Muscle of back (tissue), 13 donors: ENCODE data around the gene PTPN22. TPM values are rescaled to one million over a fixed set of nuclear protein-coding genes. Genes with fewer than 3 reads are reported as not detected.
A peak's percentile ranks its signal among the peaks of the same experiment; 100 is the strongest.

Experiments
- DNase-seq, 3 donors: peaks; one replicate each; pipeline versions ENCODE4 v3.0.0 to v3.0.0-alpha.2; 2013
- long read RNA-seq, 9 donors: transcript quantifications; one replicate each; lab custom pipeline, GENCODE V29; 2026
- polyA plus RNA-seq, 10 donors: library from polyadenylated mRNA; unstranded; fragments of 120-200 nt; gene quantifications; one replicate each; pipeline ENCODE4 v1.2.1, GENCODE V29; 2013; ENCODE audit not compliant: insufficient read length in 10 of 10

PTPN22 gene
- 1 to 10 TPM in 1 of 10 donors, under 1 TPM in 9; 0.13 to 1.7 (median 0.33) TPM for polyA plus RNA-seq
- long read RNA-seq, donor 1, partial matches to known transcripts = 5 of 5 reads
- long read RNA-seq, donor 1, other reads (novel, unspliced or antisense) = 0 of 5 reads
- long read RNA-seq, donor 2 = 0 reads
- long read RNA-seq, donor 3 = 0 reads
- long read RNA-seq, donor 4 = 0 reads
- long read RNA-seq, donor 5 = 0 reads
- long read RNA-seq, donor 6 = 0 reads
- long read RNA-seq, donor 7 = 0 reads
- long read RNA-seq, donor 8 = 0 reads
- long read RNA-seq, donor 9 = 0 reads

GRCh38 chr1:113871597-113872113 lies at the start of gene PTPN22:
Gene PTPN22 (minus strand): TSS chr1:113871712.
- peak; percentile 18 to 59 (median 21) for DNase-seq

GRCh38 chr1:113918243-113918642 lies 46.7 kb upstream of the PTPN22 start:
- no peak for DNase-seq

- DNase-seq = no peak
Measured at GRCh38 chr1:113917400-113918082, 46.0 kb upstream of the PTPN22 start.

DNA sequence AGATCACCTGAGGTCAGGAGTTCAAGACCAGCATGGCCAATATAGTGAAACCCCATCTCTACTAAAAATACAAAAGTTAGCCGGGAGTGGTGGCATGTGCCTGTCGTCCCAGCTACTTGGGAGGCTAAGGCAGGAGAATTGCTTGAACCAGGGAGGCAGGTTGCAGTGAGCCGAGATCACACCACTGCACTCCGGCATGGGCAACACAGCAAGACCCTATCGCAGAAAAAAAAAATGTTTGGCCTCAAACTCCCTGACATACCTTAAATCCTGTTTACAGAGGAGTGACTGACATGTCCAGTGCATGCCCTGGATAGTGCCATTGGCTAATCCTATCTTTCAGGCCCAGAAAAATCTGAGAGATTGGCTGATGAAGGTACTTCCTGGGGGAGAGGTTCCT lies 45.5 kb upstream of the PTPN22 start:
- DNase-seq = no peak

GRCh38 chr1:113913887-113914664 lies 42.6 kb upstream of the PTPN22 start:
- DNase-seq = peak in 1 of 3 donors; percentile 4

DNA sequence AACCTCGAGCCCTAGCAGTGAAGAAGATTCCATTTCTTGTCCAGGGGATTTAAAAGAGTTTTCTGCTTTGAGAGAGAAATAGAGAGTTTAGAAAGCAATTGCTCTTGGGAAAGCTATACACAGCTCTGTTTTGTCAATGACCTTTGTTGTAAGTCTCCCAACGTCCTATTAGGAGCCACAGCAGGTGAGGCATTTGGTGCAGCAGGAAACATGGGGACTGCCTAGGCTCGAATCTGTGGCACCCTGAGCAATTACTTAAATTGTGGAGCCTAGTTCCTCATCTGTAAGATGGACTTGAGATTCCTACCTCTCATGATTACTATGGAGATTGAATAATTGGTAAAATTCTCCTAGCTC lies 41.8 kb upstream of the PTPN22 start:
- no peak for DNase-seq

- DNase-seq = peak; percentile 75 to 76 (median 75)
Measured at GRCh38 chr1:113912594-113913311, 41.2 kb upstream of the PTPN22 start.

DNA sequence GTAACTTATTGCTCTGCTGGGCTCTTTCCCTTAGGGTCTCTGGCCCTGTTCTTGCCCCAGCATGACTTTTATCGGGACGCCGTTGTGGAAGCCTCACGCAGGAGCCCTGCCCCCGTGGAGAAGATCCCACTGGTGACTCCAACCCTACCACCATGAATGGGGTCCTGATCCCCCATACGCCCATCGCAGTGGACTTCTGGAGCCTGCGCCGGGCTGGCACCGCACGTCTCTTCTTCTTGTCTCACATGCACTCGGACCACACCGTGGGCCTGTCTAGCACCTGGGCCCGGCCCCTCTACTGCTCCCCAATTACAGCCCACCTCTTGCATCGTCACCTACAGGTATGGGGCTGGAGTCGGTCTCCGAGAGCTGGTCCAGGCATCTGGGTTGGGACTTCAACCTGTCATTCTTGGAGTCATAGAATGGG lies 33.9 kb upstream of the PTPN22 start:
- DNase-seq = no peak

- peak; percentile 100 for DNase-seq
Measured at GRCh38 chr1:113904674-113905434, 33.3 kb upstream of the PTPN22 start, which contains the start of the genes AP4B1 and DCLRE1B. Gene AP4B1 (minus strand): TSS chr1:113904799. CDS start chr1:113904717, 82 bp downstream. Gene DCLRE1B (plus strand): TSS chr1:113905326. CDS start chr1:113905587, 261 bp downstream.

- DNase-seq = no peak
Measured at GRCh38 chr1:113904293-113904673, 32.8 kb upstream of the PTPN22 start.

DNA sequence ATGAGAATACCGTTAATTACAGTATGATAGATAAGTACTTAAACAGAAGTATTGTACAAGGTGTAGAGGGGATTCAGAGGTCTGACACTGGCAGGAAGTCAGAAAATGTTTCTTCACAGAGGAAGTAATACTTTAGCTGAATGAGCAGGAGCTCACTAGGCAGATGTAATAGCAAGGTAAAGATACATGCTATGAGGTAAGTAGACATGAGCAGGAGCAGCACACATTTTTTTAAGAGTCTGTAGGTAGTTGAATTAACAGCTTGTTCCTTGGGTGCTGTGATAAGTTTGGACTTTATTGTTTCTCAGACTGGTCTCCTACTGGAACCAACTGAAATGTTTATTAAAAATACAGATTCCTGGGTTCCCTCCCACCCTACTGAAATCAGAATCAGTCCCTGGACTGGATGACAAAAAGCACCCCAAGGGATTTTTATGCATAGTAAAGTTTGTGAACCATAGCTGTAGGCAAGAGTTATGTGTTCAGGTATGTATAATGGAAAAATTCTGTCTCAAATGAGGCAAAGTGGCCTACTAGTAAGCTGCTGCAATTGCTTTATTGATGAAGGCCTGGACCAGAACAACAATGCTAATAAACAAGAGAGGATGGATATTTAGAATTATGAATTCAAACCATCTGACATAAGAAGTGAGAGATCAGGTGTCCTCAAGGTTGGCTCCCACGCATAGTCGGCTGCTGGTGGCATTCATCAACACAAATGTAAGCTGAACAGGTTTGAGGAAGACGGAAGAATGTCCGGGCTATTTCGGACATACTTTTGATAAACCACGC lies 32.2 kb upstream of the PTPN22 start:
- peak in 1 of 3 donors; percentile 16 for DNase-seq

GRCh38 chr1:113901191-113901590 lies 29.7 kb upstream of the PTPN22 start:
- DNase-seq = no peak

- DNase-seq = no peak
Measured at GRCh38 chr1:113899111-113899510, 27.6 kb upstream of the PTPN22 start.

GRCh38 chr1:113898241-113898814 lies 26.8 kb upstream of the PTPN22 start:
- DNase-seq = no peak

DNA sequence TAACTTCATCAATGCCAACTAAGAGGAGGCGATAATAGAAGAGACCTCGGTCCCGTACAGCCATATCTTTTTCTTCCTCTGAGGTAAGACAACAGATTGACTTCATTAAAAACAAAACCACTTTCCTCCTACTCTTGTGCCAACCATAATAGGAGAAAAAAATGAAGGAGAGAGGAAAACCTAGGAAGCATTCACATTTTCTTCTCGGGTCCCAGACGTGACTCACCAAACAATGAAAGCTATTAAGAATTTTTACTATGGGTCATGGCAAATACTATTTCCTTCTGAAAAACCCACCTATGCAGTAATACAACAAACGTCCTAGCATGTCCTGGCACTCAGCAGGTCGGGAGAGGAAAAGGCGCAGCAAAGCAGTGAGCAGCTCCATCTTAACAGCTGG lies 24.4 kb upstream of the PTPN22 start:
- no peak for DNase-seq

GRCh38 chr1:113895098-113895497 lies 23.6 kb upstream of the PTPN22 start:
- no peak for DNase-seq

GRCh38 chr1:113893267-113893666 lies 21.8 kb upstream of the PTPN22 start:
- no peak for DNase-seq

DNA sequence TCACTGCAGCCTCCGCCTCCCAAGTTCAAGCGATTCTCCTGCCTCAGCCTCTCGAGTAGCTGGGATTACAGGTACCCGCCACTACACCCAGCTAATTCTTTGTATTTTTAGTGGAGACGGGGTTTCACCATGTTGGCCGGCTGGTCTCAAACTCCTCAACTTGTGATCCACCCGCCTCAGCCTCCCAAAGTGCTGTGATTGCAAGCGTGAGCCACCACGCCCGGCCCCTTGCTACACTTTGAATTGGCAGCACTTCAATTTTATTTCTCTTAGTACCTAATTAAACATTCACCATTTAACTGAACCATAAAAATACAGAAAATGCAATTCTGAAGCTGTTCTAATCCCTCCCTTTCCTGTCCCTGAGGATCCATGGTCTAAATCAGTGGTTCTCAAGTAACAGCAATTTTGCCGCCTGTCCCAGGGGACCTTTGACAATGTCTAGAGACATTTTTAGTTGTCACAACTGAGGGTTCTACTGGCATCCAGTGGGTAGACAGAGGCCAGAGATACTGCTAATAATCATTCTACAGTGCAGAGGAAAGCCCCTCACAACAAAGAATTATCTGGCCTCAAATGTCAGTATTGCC lies 20.2 kb upstream of the PTPN22 start:
- DNase-seq = no peak

DNA sequence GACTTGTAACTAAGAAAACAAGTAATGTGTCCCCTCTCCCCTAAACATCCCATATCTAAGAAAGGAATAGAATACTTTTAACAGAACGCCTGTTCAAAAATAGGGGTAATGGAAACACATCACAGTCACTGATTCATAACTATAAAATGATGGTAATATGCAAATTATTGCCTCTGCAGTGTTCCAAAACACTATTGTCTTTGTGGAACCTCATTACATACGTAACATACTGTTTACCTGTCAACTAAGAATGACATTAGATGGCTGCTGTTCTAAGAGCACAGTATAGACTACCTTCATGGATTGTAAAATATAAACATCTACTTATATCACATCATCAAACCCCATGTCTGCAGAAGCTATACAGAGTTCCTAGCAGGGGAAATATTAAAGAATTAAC lies 19.3 kb upstream of the PTPN22 start:
- DNase-seq = no peak
